NCI-H1436 (cell line): ENCODE data around the gene SLC18B1.
A peak's percentile ranks its signal among the peaks of the same experiment; 100 is the strongest.
"Not testable (repeated sequence)": the region's sequence is repeated elsewhere in the genome, so short reads cannot be mapped to it uniquely, and the experiment has no call there.

ENCODE experiments used
- DNase-seq: peaks from one replicate; lab custom pipeline; 2025; lab: John Stamatoyannopoulos, UW

SLC18B1 gene

GRCh38 chr6:132798869-132799538 lies 567 bp upstream of the SLC18B1 start:
- peak; percentile 68 for DNase-seq

- no peak for DNase-seq
Observed at GRCh38 chr6:132795461-132795860, 3.0 kb downstream of the SLC18B1 start.

GRCh38 chr6:132792510-132792909 lies 5.9 kb downstream of the SLC18B1 start:
- DNase-seq, result no peak

GRCh38 chr6:132790450-132790849 lies 8.0 kb downstream of the SLC18B1 start:
- DNase-seq, result no peak

GRCh38 chr6:132789396-132789776 lies 9.1 kb downstream of the SLC18B1 start:
- DNase-seq, result no peak

GRCh38 chr6:132788658-132789395 lies 9.6 kb downstream of the SLC18B1 start:
- DNase-seq, result no peak

GRCh38 chr6:132785936-132786335 lies 12.5 kb downstream of the SLC18B1 start:
- DNase-seq, result no peak

GRCh38 chr6:132780770-132781371 lies 17.6 kb downstream of the SLC18B1 start:
- no peak for DNase-seq

- not testable (repeated sequence) for DNase-seq
Observed at GRCh38 chr6:132777881-132778280, 20.6 kb downstream of the SLC18B1 start.

- DNase-seq, result no peak
Observed at GRCh38 chr6:132768051-132768517, 30.4 kb downstream of the SLC18B1 start.

- no peak for DNase-seq
Observed at GRCh38 chr6:132765560-132765959, 32.9 kb downstream of the SLC18B1 start.

- no peak for DNase-seq
Observed at GRCh38 chr6:132764370-132764769, 34.1 kb downstream of the SLC18B1 start.

GRCh38 chr6:132763269-132763668 lies 35.2 kb downstream of the SLC18B1 start:
- no peak for DNase-seq

- no peak for DNase-seq
Observed at GRCh38 chr6:132760256-132760655, 38.2 kb downstream of the SLC18B1 start.

- DNase-seq, result no peak
Observed at GRCh38 chr6:132758689-132759088, 39.7 kb downstream of the SLC18B1 start.

GRCh38 chr6:132752255-132752654 lies 46.2 kb downstream of the SLC18B1 start:
- no peak for DNase-seq

GRCh38 chr6:132751828-132752227 lies 46.6 kb downstream of the SLC18B1 start:
- no peak for DNase-seq

- no peak for DNase-seq
Observed at GRCh38 chr6:132751306-132751705, 47.1 kb downstream of the SLC18B1 start.

GRCh38 chr6:132750455-132751248 lies 47.8 kb downstream of the SLC18B1 start:
- DNase-seq, result no peak

- DNase-seq, result no peak
Observed at GRCh38 chr6:132749111-132749510, 49.3 kb downstream of the SLC18B1 start.

- no peak for DNase-seq
Observed at GRCh38 chr6:132748446-132748845, 50.0 kb downstream of the SLC18B1 start.

GRCh38 chr6:132746048-132746447 lies 52.4 kb downstream of the SLC18B1 start:
- DNase-seq, result no peak
